ENCODE results near the gene ARPP21.

DNA sequence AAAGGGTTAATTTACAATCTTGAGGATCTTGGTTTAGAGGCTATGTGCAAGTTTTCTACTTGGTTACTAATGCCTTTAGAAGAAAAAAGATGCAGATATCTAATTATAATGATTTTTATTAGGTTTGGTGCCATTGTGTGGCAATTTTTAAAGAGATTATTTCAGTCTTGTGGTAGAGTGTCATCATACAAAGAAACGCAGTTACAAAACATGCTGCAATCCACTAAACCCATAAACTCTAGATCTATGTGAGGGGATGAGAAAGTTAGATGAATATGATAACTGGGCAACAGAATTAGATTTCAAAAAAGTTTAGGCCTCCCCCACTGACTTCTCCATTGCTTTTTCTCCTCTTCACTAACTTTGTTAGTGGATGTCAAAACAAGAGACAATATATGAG is 106.0 kb downstream of the ARPP21 start:
- TF ChIP-seq, protein P1, sequence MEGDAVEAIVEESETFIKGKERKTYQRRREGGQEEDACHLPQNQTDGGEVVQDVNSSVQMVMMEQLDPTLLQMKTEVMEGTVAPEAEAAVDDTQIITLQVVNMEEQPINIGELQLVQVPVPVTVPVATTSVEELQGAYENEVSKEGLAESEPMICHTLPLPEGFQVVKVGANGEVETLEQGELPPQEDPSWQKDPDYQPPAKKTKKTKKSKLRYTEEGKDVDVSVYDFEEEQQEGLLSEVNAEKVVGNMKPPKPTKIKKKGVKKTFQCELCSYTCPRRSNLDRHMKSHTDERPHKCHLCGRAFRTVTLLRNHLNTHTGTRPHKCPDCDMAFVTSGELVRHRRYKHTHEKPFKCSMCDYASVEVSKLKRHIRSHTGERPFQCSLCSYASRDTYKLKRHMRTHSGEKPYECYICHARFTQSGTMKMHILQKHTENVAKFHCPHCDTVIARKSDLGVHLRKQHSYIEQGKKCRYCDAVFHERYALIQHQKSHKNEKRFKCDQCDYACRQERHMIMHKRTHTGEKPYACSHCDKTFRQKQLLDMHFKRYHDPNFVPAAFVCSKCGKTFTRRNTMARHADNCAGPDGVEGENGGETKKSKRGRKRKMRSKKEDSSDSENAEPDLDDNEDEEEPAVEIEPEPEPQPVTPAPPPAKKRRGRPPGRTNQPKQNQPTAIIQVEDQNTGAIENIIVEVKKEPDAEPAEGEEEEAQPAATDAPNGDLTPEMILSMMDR (IDR thresholded peaks at IDR 0.05; ENCODE audit: low read depth, low read length), result no peak
- TF ChIP-seq EZH2phosphoT487 (IDR thresholded peaks at IDR 0.05; ENCODE audit: low read depth), result no peak
